ENCODE results near the gene BLOC1S6. TPM values are rescaled to one million over a fixed set of nuclear protein-coding genes. Genes with fewer than 3 reads are reported as not detected.

BLOC1S6 gene
- total and polyA plus RNA-seq, 3 experiments from 2014 or later: 50.0 to 56.7 (median 50.9) TPM

GRCh38 chr15:45653702-45654424, 66.7 kb downstream of the BLOC1S6 start:
- peaks cover 57 to 75% (median 71%) of the 10 kb centered on the region in 3 donors for H3K4me1 Mint-ChIP-seq

DNA sequence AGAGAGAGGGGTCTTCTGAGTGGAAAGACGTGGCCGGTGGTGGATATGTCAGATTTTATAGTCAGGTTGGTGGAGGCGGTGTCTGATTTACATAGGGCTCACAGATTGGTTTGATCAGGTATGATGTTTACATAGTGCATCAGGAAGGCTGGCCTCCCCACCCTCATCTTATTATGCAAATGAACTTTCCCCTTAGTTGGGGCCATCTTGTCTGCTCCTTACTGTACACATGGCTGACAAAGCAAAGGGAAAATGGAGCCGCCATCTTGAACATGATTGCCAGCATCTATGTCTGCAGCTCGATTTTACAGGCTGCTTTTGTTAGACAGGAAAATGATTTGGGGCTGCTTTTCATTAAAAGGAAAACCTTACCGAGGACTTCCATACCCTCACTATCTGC, 67.6 kb downstream of the BLOC1S6 start:
- CTCF ChIA-PET: no interaction called here
- H3K4me3 Mint-ChIP-seq: no peak overlapping the region
- Histone ChIP-seq H3K9me3 (ENCODE audit: low read length) (no peaks in the 10 kb centered on the region), H3K36me3 (ENCODE audit: insufficient read depth, low read length) (peaks cover 8% of the 10 kb centered on the region), H3K4me1 (ENCODE audit: insufficient read depth, low read length) (peaks cover 10% of the 10 kb centered on the region), H3K27me3 (ENCODE audit: insufficient read depth, low read length, poor library complexity, severe bottlenecking) (no peaks in the 10 kb centered on the region), H3K4me3 (ENCODE audit: low read length) (no peak overlapping the region), H3K27ac (ENCODE audit: low read depth, low read length) (no peak overlapping the region)
- H3K27ac Mint-ChIP-seq: peak overlapping the region in 3 of 8 donors; percentile 5 to 48 (median 37)
- H3K36me3 Mint-ChIP-seq: peaks cover 6 to 29% (median 10%) of the 10 kb centered on the region in 3 donors
- no peaks in the 10 kb centered on the region for H3K27me3 Mint-ChIP-seq
- H3K4me1 Mint-ChIP-seq: peaks cover 53 to 77% (median 69%) of the 10 kb centered on the region in 3 donors
- no peak for DNase-seq
- POLR2A ChIA-PET: no interaction called here
- H3K9me3 Mint-ChIP-seq: no peaks in the 10 kb centered on the region

More at GRCh38 chr15:45653702-45654424, 66.7 kb downstream of the BLOC1S6 start:
- Histone ChIP-seq H3K27ac (ENCODE audit: low read depth, low read length) (no peak overlapping the region), H3K4me1 (ENCODE audit: insufficient read depth, low read length) (peaks cover 13% of the 10 kb centered on the region), H3K27me3 (ENCODE audit: insufficient read depth, low read length, poor library complexity, severe bottlenecking) (no peaks in the 10 kb centered on the region), H3K9me3 (ENCODE audit: low read length) (no peaks in the 10 kb centered on the region), H3K36me3 (ENCODE audit: insufficient read depth, low read length) (no peaks in the 10 kb centered on the region), H3K4me3 (ENCODE audit: low read length) (no peak overlapping the region)
- no peak for DNase-seq
- Mint-ChIP-seq H3K27ac (peak overlapping the region in 3 of 8 donors; percentile 13 to 18 (median 17)), H3K36me3 (peaks cover 6 to 20% (median 10%) of the 10 kb centered on the region in 3 donors), H3K27me3 (no peaks in the 10 kb centered on the region), H3K9me3 (no peaks in the 10 kb centered on the region), H3K4me3 (peak overlapping the region in 1 of 7 donors; percentile 33)
- ChIA-PET CTCF (no interaction called here), POLR2A (no interaction called here)

DNA sequence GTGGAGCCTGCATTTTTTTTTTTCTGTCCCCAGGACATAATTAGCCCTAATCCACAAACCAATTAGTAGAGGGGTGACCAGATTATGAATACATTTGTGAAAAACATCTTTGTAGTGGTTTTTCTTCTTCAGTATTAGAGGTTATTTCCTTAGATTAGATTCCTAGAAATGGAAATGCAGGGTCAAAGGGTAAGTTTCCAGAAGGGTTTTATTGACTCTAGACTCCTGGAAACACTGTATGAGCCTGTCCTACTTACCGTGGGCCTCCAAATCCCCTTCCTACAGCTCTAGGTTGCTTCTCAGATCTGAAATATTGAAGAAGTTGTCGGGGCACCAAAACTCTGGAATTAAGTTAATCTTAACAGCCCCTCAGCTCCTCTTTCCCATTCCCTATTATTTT, 70.1 kb downstream of the BLOC1S6 start:
- Histone ChIP-seq H3K36me3 (ENCODE audit: insufficient read depth, low read length) (peaks cover 22% of the 10 kb centered on the region), H3K9me3 (ENCODE audit: low read length) (no peaks in the 10 kb centered on the region), H3K4me3 (ENCODE audit: low read length) (no peak overlapping the region), H3K4me1 (ENCODE audit: insufficient read depth, low read length) (peaks cover 10% of the 10 kb centered on the region), H3K27ac (ENCODE audit: low read depth, low read length) (no peak overlapping the region), H3K27me3 (ENCODE audit: insufficient read depth, low read length, poor library complexity, severe bottlenecking) (no peaks in the 10 kb centered on the region)
- DNase-seq: no peak
- ChIA-PET CTCF (no interaction called here), POLR2A (no interaction called here)
- no peaks in the 10 kb centered on the region for H3K9me3 Mint-ChIP-seq
- H3K27me3 Mint-ChIP-seq: no peaks in the 10 kb centered on the region
- no peak overlapping the region for H3K4me3 Mint-ChIP-seq
- H3K4me1 Mint-ChIP-seq: peaks cover 40 to 72% (median 68%) of the 10 kb centered on the region in 3 donors
- H3K27ac Mint-ChIP-seq: peak overlapping the region in 3 of 8 donors; percentile 11 to 75 (median 72)
- peaks cover 0 to 42% (median 14%) of the 10 kb centered on the region in 3 donors for H3K36me3 Mint-ChIP-seq

- peaks cover 9% of the 10 kb centered on the region for H3K4me1 ChIP-seq (ENCODE audit: insufficient read depth, low read length)
- no peak overlapping the region for H3K27ac ChIP-seq (ENCODE audit: low read depth, low read length)
- Mint-ChIP-seq H3K9me3 (no peaks in the 10 kb centered on the region), H3K36me3 (peaks cover 0 to 47% (median 13%) of the 10 kb centered on the region in 3 donors), H3K27me3 (no peaks in the 10 kb centered on the region), H3K4me3 (no peak overlapping the region), H3K4me1 (peaks cover 37 to 67% (median 63%) of the 10 kb centered on the region in 3 donors), H3K27ac (peak overlapping the region in 4 of 8 donors; percentile 27 to 75 (median 61))
- H3K4me3 ChIP-seq (ENCODE audit: low read length): no peak overlapping the region
- no peak for DNase-seq
- ChIA-PET CTCF (no interaction called here), POLR2A (no interaction called here)
- no peaks in the 10 kb centered on the region for H3K9me3 ChIP-seq (ENCODE audit: low read length)
- H3K36me3 ChIP-seq (ENCODE audit: insufficient read depth, low read length): peaks cover 26% of the 10 kb centered on the region
- no peaks in the 10 kb centered on the region for H3K27me3 ChIP-seq (ENCODE audit: insufficient read depth, low read length, poor library complexity, severe bottlenecking)
Observed at GRCh38 chr15:45657764-45658545, 70.8 kb downstream of the BLOC1S6 start.

Other genes with a start within 250 kb of the BLOC1S6 start
- 1 to 10 TPM; 1.9 to 2.4 TPM for gene GATM, start 208.8 kb upstream of the BLOC1S6 start, total RNA-seq
- gene GATM, start 208.8 kb upstream of the BLOC1S6 start, polyA plus RNA-seq: 0.43 TPM
- 1 to 10 TPM; 3.1 to 3.3 TPM for gene SLC30A4, start 64.6 kb upstream of the BLOC1S6 start, total RNA-seq
- gene SLC30A4, start 64.6 kb upstream of the BLOC1S6 start, polyA plus RNA-seq: 3.1 TPM
- gene SQOR, start 47.6 kb downstream of the BLOC1S6 start, total RNA-seq: 10 to 100 TPM; 95.8 to 98.3 TPM
- gene SQOR, start 47.6 kb downstream of the BLOC1S6 start, polyA plus RNA-seq: 105 TPM